Measurements from ENCODE around the gene HSDL2.

DNA sequence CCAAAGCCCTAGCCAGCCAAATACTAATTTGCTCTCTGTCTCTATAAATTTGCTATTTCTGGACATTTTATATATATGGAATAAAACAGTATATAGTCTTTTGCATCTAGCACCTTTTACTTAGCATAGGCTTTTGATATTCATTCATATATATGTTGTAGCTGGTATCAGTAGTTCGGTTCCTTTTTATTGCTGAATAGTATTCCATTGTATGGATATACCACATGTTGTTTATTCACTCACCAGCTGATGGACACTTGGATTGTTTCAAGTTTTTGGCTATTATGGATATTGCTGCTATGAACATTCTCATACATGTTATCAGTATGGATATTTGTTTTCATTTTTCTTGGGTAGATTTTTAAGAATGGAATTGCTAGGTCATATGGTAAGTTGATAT lies 82.9 kb downstream of the HSDL2 start:
- TF ChIP-seq, protein P1, sequence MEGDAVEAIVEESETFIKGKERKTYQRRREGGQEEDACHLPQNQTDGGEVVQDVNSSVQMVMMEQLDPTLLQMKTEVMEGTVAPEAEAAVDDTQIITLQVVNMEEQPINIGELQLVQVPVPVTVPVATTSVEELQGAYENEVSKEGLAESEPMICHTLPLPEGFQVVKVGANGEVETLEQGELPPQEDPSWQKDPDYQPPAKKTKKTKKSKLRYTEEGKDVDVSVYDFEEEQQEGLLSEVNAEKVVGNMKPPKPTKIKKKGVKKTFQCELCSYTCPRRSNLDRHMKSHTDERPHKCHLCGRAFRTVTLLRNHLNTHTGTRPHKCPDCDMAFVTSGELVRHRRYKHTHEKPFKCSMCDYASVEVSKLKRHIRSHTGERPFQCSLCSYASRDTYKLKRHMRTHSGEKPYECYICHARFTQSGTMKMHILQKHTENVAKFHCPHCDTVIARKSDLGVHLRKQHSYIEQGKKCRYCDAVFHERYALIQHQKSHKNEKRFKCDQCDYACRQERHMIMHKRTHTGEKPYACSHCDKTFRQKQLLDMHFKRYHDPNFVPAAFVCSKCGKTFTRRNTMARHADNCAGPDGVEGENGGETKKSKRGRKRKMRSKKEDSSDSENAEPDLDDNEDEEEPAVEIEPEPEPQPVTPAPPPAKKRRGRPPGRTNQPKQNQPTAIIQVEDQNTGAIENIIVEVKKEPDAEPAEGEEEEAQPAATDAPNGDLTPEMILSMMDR (conservative IDR thresholded peaks at IDR 0.05 in 1 of 2, IDR thresholded peaks at IDR 0.05 in 1 of 2; ENCODE audit: extremely low read depth in 1 of 2, insufficient read depth in 1 of 2, low read depth in 1 of 2, low read length in 2 of 2), result no peak
- no peak for TF ChIP-seq EZH2 (IDR thresholded peaks at IDR 0.05; ENCODE audit: borderline replicate concordance, low read length)

All from mammary epithelial cell (primary cell).